PC-3 (cell line): ENCODE data around the gene PUDP. TPM values are rescaled to one million over a fixed set of nuclear protein-coding genes. Genes with fewer than 3 reads are reported as not detected.
"Not testable (repeated sequence)": the region's sequence is repeated elsewhere in the genome, so short reads cannot be mapped to it uniquely, and the experiment has no call there.

Experiments
- ATAC-seq: fragments of 200-7000 bp; cut with Tn5 transposase; 2 replicates; pipeline ENCODE4 v1.9.1; 2020; ENCODE audit warnings: mild to moderate bottlenecking, moderate library complexity
- BruUV-seq: library from RNA; stranded (reverse); fragments of 400-500 nt; replicated peaks from 2 replicates; lab custom pipeline; 2021; lab: Mats Ljungman, UMichigan
- CTCF ChIA-PET: fragments of 300-600 bp; sonication (Branson Sonifier 250); formaldehyde crosslinking; loops from one replicate; lab custom pipeline; 2022; ENCODE audit warnings: antibody characterized with exemption; lab: Charles Lee
- POLR2A ChIA-PET: fragments of 300-600 bp; sonication (Branson Sonifier 250); formaldehyde crosslinking; loops from one replicate; lab custom pipeline; 2022; ENCODE audit warnings: antibody characterized with exemption; ENCODE audit not compliant: unreplicated experiment; lab: Charles Lee
- DNase-seq: peaks from one replicate; pipeline ENCODE4 v3.0.0-alpha.2; 2015
- H2AFZ ChIP-seq: fragments of 300-600 bp; sonication (generic); 2 replicates; pipeline ENCODE4 v1.6.0; 2016; ENCODE audit warnings: antibody characterized with exemption, low read length
- H3F3A ChIP-seq: fragments of 300-600 bp; sonication (generic); one replicate; pipeline ENCODE4 v1.6.0; 2017; ENCODE audit warnings: antibody characterized with exemption, low read length, control low read depth, mild to moderate bottlenecking; ENCODE audit not compliant: unreplicated experiment
- H3K27ac ChIP-seq: fragments of 300-600 bp; sonication (generic); 2 replicates; pipeline ENCODE4 v1.5.1; 2016; ENCODE audit warnings: mild to moderate bottlenecking, low read length
- H3K27me3 ChIP-seq: fragments of 300-600 bp; sonication (generic); 2 replicates; pipeline ENCODE4 v1.6.1; 2016; ENCODE audit warnings: low read length, mixed read lengths
- H3K36me3 ChIP-seq: fragments of 300-600 bp; sonication (generic); 2 replicates; pipeline ENCODE4 v1.6.1; 2016; ENCODE audit warnings: low read depth, mixed run types, low read length, mixed read lengths
- H3K4me1 ChIP-seq: fragments of 300-600 bp; sonication (generic); 2 replicates; pipeline ENCODE4 v1.5.1; 2016; ENCODE audit warnings: low read length; ENCODE audit not compliant: insufficient read depth
- H3K4me2 ChIP-seq: fragments of 300-600 bp; sonication (generic); 2 replicates; pipeline ENCODE4 v1.6.0; 2016; ENCODE audit warnings: low read length
- H3K4me3 ChIP-seq: fragments of 300-600 bp; sonication (generic); 2 replicates; pipeline ENCODE4 v1.5.1; 2016; ENCODE audit warnings: mild to moderate bottlenecking, low read length, mixed read lengths
- H3K79me2 ChIP-seq: fragments of 300-600 bp; sonication (generic); 2 replicates; pipeline ENCODE4 v1.6.1; 2017; ENCODE audit warnings: low read length, mixed read lengths
- H3K9ac ChIP-seq: fragments of 300-600 bp; sonication (generic); 2 replicates; pipeline ENCODE4 v1.6.0; 2016; ENCODE audit warnings: mild to moderate bottlenecking, low read length
- H3K9me2 ChIP-seq: fragments of 300-600 bp; sonication (generic); replicated peaks from 2 replicates; pipeline ENCODE4 v1.6.1; 2016; ENCODE audit warnings: mixed run types, low read length, mixed read lengths
- H3K9me3 ChIP-seq: fragments of 300-600 bp; sonication (generic); 2 replicates; pipeline ENCODE4 v1.6.1; 2016; ENCODE audit warnings: low read length, mixed read lengths
- H4K20me1 ChIP-seq: fragments of 300-600 bp; sonication (generic); 2 replicates; pipeline ENCODE4 v1.6.1; 2016; ENCODE audit warnings: low read length, mixed read lengths
- EZH2 ChIP-seq: fragments of 300-600 bp; sonication (generic); IDR thresholded peaks from one replicate; pipeline ENCODE4 v1.6.1; 2017; ENCODE audit warnings: antibody characterized with exemption, mild to moderate bottlenecking, low read length; ENCODE audit not compliant: unreplicated experiment
- EZH2phosphoT487 ChIP-seq: fragments of 300-600 bp; sonication (generic); IDR thresholded peaks from 2 replicates; pipeline ENCODE4 v1.6.1; 2018; ENCODE audit warnings: mild to moderate bottlenecking, antibody characterized with exemption, low read length, borderline replicate concordance
- intact Hi-C: fragments of 100-400 bp; cut with micrococcal nuclease; formaldehyde crosslinking; loops from 2 replicates; pipeline ENCODE4 v1.9.0; 2023
- total RNA-seq: library from RNA; depleted of rRNA; stranded (reverse); fragments of >200 nt; gene quantifications from 2 replicates; pipeline ENCODE4 v1.2.3, GENCODE V29; 2014
- TF ChIP-seq, protein P1 (sequence below): fragments of 300-600 bp; sonication (generic); conservative IDR thresholded peaks from 2 replicates; pipeline ENCODE4 v1.5.1; 2017; ENCODE audit warnings: antibody characterized with exemption, low read depth, mild to moderate bottlenecking, low read length

The PUDP gene
- total RNA-seq, 1 experiment from 2014 or later = 7.6 TPM

DNA sequence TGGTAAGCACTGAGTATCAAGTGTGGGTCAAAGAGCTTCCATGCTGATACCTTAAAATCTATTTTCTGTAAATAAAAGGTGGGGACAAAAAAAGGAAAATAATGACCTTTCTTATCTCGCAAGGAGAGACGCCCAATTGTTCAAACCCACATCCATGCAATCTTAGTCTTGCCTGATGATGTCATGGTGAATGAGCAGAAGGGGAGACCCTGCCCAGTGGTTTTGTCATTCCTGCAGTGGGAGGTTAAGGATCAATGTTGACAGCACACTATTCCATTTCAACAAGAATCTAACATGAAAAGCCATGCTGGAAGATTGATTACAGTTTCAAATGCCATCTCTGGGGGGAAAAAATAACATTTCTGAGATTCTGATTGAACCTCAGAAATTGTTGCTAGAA is 40.7 kb upstream of the PUDP start:
- Histone ChIP-seq H3K36me3 (no peaks in the 10 kb centered on the region), H3K4me3 (no peak overlapping the region), H3K4me2 (no peak overlapping the region), H3F3A (no peaks in the 10 kb centered on the region), H3K9me3 (no peaks in the 10 kb centered on the region), H3K9me2 (no peaks in the 10 kb centered on the region), H3K79me2 (no peaks in the 10 kb centered on the region), H3K9ac (no peak overlapping the region), H3K27ac (no peak overlapping the region), H2AFZ (no peak overlapping the region), H3K4me1 (no peaks in the 10 kb centered on the region), H3K27me3 (no peaks in the 10 kb centered on the region), H4K20me1 (no peaks in the 10 kb centered on the region)
- ATAC-seq (no peak), DNase-seq (no peak)
- no TSS peak for BruUV-seq
- no peak for TF ChIP-seq EZH2phosphoT487
- TF ChIP-seq, protein P1, sequence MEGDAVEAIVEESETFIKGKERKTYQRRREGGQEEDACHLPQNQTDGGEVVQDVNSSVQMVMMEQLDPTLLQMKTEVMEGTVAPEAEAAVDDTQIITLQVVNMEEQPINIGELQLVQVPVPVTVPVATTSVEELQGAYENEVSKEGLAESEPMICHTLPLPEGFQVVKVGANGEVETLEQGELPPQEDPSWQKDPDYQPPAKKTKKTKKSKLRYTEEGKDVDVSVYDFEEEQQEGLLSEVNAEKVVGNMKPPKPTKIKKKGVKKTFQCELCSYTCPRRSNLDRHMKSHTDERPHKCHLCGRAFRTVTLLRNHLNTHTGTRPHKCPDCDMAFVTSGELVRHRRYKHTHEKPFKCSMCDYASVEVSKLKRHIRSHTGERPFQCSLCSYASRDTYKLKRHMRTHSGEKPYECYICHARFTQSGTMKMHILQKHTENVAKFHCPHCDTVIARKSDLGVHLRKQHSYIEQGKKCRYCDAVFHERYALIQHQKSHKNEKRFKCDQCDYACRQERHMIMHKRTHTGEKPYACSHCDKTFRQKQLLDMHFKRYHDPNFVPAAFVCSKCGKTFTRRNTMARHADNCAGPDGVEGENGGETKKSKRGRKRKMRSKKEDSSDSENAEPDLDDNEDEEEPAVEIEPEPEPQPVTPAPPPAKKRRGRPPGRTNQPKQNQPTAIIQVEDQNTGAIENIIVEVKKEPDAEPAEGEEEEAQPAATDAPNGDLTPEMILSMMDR = no peak
- TF ChIP-seq EZH2 = no peak
- POLR2A ChIA-PET = no interaction called here
- intact Hi-C loops = no loop called here
- CTCF ChIA-PET = no interaction called here

GRCh38 chrX:7184816-7185215 is 36.9 kb upstream of the PUDP start:
- no peaks in the 10 kb centered on the region for H3F3A ChIP-seq
- H3K4me1 ChIP-seq = no peaks in the 10 kb centered on the region
- no peak for ATAC-seq
- intact Hi-C loops = no loop called here
- H3K9me2 ChIP-seq = no peaks in the 10 kb centered on the region
- TF ChIP-seq EZH2phosphoT487 = no peak
- no peak for TF ChIP-seq EZH2
- H3K4me3 ChIP-seq = no peak overlapping the region
- H4K20me1 ChIP-seq = no peaks in the 10 kb centered on the region
- ChIA-PET POLR2A (no interaction called here), CTCF (no interaction called here)
- H3K27ac ChIP-seq = no peak overlapping the region
- no peaks in the 10 kb centered on the region for H3K36me3 ChIP-seq
- no peaks in the 10 kb centered on the region for H3K27me3 ChIP-seq
- H3K4me2 ChIP-seq = no peak overlapping the region
- DNase-seq = no peak
- H3K9me3 ChIP-seq = no peaks in the 10 kb centered on the region
- no peak overlapping the region for H2AFZ ChIP-seq
- no TSS peak for BruUV-seq
- H3K9ac ChIP-seq = no peak overlapping the region
- H3K79me2 ChIP-seq = no peaks in the 10 kb centered on the region

- DNase-seq = no peak
- H3K27me3 ChIP-seq = no peaks in the 10 kb centered on the region
- TF ChIP-seq EZH2 (no peak), EZH2phosphoT487 (no peak)
- TF ChIP-seq, protein P1 = no peak
These were observed 31.5 kb upstream of the PUDP start for GRCh38 chrX:7179446-7179845.

DNA sequence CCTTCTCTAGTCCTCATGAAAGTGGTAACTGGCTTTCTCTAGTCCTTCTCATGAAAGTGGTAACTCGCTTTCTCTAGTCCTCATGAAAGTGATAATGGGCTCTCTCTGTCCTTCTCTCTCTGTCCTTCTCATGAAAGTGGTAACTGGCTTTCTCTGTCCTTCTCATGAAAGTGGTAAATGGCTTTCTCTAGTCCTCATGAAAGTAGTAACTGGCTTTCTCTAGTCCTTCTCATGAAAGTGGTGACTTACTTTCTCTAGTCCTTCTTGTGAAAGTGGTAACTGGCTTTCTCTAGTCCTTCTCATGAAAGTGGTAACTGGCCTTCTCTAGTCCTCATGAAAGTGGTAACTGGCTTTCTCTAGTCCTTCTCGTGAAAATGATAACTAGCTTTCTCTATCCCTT is 30.9 kb upstream of the PUDP start:
- H3K4me3 ChIP-seq, CTCF ChIA-PET: not testable (repeated sequence)

More at GRCh38 chrX:7179446-7179845, 31.5 kb upstream of the PUDP start:
- Histone ChIP-seq H3K9ac (no peak overlapping the region), H3K4me3 (no peak overlapping the region), H3K9me2 (no peaks in the 10 kb centered on the region), H3K27ac (no peak overlapping the region), H3F3A (no peaks in the 10 kb centered on the region), H3K36me3 (no peaks in the 10 kb centered on the region), H3K4me2 (no peak overlapping the region), H3K4me1 (no peaks in the 10 kb centered on the region), H2AFZ (no peak overlapping the region), H4K20me1 (no peaks in the 10 kb centered on the region), H3K9me3 (no peaks in the 10 kb centered on the region), H3K79me2 (no peaks in the 10 kb centered on the region)
- POLR2A ChIA-PET = no interaction called here
- no TSS peak for BruUV-seq
- no peak for ATAC-seq
- CTCF ChIA-PET = no interaction called here
- intact Hi-C loops = no loop called here

More for the DNA sequence above, 30.9 kb upstream of the PUDP start:
- POLR2A ChIA-PET, H2AFZ ChIP-seq, H3K27me3 ChIP-seq, H3K9me2 ChIP-seq, H4K20me1 ChIP-seq, H3K4me1 ChIP-seq, H3K79me2 ChIP-seq, BruUV-seq, H3K27ac ChIP-seq, H3K36me3 ChIP-seq, intact Hi-C loops, H3K4me2 ChIP-seq, H3K9me3 ChIP-seq, H3F3A ChIP-seq, DNase-seq, ATAC-seq, H3K9ac ChIP-seq: not testable (repeated sequence)
